Gastrocnemius medialis (tissue), 4 donors: Measurements from ENCODE around the gene ZNF839.

ENCODE experiments used
- CTCF ChIP-seq, 5 experiments: fragments of 450-650 bp in 3 of 5; fragments of 200-600 bp in 2 of 5; sonication (generic) in 2 of 5; IDR thresholded peaks in 4 of 5; conservative IDR thresholded peaks in 1 of 5; 1 replicate in 4 of 5; 2 replicates in 1 of 5; pipeline ENCODE4 v1.5.1; 2016 to 2019; ENCODE audit warnings: antibody characterized with exemption in 5 of 5, mild to moderate bottlenecking in 3 of 5, moderate library complexity in 3 of 5
- POLR2A ChIP-seq, 2 donors: fragments of 450-650 bp; IDR thresholded peaks; one replicate each; pipeline ENCODE4 v1.6.1; 2017; ENCODE audit warnings: antibody characterized with exemption in 2 of 2, mild to moderate bottlenecking in 2 of 2, moderate library complexity in 2 of 2

GRCh38 chr14:102317564-102318248 lies 1.8 kb upstream of the ZNF839 start:
- TF ChIP-seq POLR2A (IDR thresholded peaks at IDR 0.05) (peak; percentile 48 to 66), CTCF (IDR thresholded peaks at IDR 0.05 in 4 of 5, conservative IDR thresholded peaks at IDR 0.05 in 1 of 5) (peak in 1 of 5 experiments; percentile 13)
